Suprapubic skin (tissue), 4 donors: ENCODE results near the gene CBR1.

Source experiments
- POLR2A ChIP-seq, 2 donors: fragments of 450-650 bp; IDR thresholded peaks; one replicate each; pipeline ENCODE4 v1.6.1; 2017; ENCODE audit warnings: antibody characterized with exemption in 2 of 2, mild to moderate bottlenecking in 2 of 2, moderate library complexity in 2 of 2
- POLR2AphosphoS5 ChIP-seq, 3 donors: sonication (generic); formaldehyde crosslinking; IDR thresholded peaks; one replicate each; pipeline ENCODE4 v1.6.1; 2017; ENCODE audit warnings: antibody characterized with exemption in 3 of 3
- TF ChIP-seq, protein P1 (sequence below), 2 donors: fragments of 200-600 bp in 1 of 2; fragments of 450-650 bp in 1 of 2; sonication (generic) in 1 of 2; IDR thresholded peaks; one replicate each; pipeline ENCODE4 v1.5.1; 2016 to 2019; ENCODE audit warnings: antibody characterized with exemption in 2 of 2, mild to moderate bottlenecking in 1 of 2, moderate library complexity in 1 of 2

- TF ChIP-seq, protein P1, sequence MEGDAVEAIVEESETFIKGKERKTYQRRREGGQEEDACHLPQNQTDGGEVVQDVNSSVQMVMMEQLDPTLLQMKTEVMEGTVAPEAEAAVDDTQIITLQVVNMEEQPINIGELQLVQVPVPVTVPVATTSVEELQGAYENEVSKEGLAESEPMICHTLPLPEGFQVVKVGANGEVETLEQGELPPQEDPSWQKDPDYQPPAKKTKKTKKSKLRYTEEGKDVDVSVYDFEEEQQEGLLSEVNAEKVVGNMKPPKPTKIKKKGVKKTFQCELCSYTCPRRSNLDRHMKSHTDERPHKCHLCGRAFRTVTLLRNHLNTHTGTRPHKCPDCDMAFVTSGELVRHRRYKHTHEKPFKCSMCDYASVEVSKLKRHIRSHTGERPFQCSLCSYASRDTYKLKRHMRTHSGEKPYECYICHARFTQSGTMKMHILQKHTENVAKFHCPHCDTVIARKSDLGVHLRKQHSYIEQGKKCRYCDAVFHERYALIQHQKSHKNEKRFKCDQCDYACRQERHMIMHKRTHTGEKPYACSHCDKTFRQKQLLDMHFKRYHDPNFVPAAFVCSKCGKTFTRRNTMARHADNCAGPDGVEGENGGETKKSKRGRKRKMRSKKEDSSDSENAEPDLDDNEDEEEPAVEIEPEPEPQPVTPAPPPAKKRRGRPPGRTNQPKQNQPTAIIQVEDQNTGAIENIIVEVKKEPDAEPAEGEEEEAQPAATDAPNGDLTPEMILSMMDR (IDR thresholded peaks at IDR 0.05), result no peak
- TF ChIP-seq POLR2A (IDR thresholded peaks at IDR 0.05), result no peak
- TF ChIP-seq POLR2AphosphoS5 (IDR thresholded peaks at IDR 0.05), result no peak
Measured at GRCh38 chr21:36111238-36111637, 41.4 kb downstream of the CBR1 start.
